ENCODE measurements around the gene MSLN.

DNA sequence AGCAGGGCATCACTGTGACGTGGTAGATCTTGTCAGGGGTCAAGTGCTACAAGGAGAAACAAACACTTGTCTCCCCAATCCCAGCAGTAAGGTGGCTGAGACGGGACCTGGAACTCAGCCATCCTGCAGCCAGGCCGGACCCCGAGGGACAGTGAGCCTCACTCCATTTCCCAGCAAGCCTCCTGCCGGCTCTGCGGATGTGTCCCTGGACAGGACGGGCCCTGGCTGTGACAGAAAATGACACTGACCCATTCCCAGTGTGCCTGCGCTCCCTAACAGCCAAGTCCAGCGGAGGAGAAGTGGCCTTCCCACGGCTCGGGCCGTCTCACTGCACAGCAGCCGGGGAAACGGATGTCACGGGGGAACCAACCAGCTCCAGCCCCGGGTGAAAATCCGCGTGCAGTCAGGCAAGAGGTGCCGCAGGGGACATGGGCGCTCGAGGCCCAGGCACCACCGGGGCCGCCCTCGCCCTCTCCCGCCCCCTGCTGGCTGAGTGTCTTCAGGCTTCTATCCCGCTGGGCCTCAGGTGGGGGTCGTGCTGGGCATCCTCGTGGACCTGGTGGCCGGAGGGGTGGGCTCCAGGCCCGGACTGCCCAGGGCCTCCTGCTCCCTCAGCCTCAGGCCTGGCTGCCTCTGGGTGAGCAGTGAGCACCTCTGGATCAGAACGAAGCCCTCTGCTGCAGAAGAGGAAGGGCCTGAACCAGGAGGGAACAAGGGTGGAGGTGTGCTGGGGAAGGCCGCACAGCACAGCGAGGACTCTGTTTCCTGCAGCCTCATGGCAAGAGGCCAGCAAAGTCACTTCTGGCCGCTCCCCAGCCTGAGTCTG, 26.9 kb upstream of the MSLN start:
- TF ChIP-seq CTCF (IDR thresholded peaks at IDR 0.05; ENCODE audit: low read depth, low read length), result peak; percentile 38
- no peak for TF ChIP-seq MAX (IDR thresholded peaks at IDR 0.05; ENCODE audit: low read depth, low read length)
- no peak for TF ChIP-seq POLR2A (IDR thresholded peaks at IDR 0.05; ENCODE audit: extremely low read depth, insufficient read length)
- TF ChIP-seq MYC (IDR thresholded peaks at IDR 0.05; ENCODE audit: low read depth, low read length), result no peak

All from NB4 (cell line).